Mesendoderm (in vitro differentiated cells): ENCODE data around the gene KRT73.

ENCODE experiments used
- DNase-seq: peaks from one replicate; pipeline ENCODE4 v3.0.0; 2013
- H2AK5ac ChIP-seq: 2 replicates; pipeline ENCODE4 v1.6.1; 2013; ENCODE audit warnings: low read length, inconsistent platforms
- H2BK120ac ChIP-seq: 2 replicates; pipeline ENCODE4 v1.6.1; 2013; ENCODE audit warnings: low read depth, mild to moderate bottlenecking, low read length, moderate library complexity, mixed read lengths
- H2BK15ac ChIP-seq: replicated peaks from 2 replicates; pipeline ENCODE4 v1.6.1; 2013; ENCODE audit warnings: low read depth, mild to moderate bottlenecking, moderate library complexity
- H2BK5ac ChIP-seq: 2 replicates; pipeline ENCODE4 v1.6.1; 2013; ENCODE audit warnings: low read length, inconsistent platforms
- H3K18ac ChIP-seq: 2 replicates; pipeline ENCODE4 v1.6.1; 2013; ENCODE audit warnings: mild to moderate bottlenecking, low read length, mixed read lengths
- H3K23ac ChIP-seq: one replicate; pipeline ENCODE4 v1.6.1; 2013; ENCODE audit warnings: low read length
- H3K27ac ChIP-seq: 2 replicates; pipeline ENCODE4 v1.5.1; 2013; ENCODE audit warnings: low read depth, mild to moderate bottlenecking, inconsistent platforms, low read length, moderate library complexity
- H3K27me3 ChIP-seq: 2 replicates; pipeline ENCODE4 v1.6.1; 2013; ENCODE audit warnings: low read length, control low read depth, mild to moderate bottlenecking, inconsistent platforms; ENCODE audit not compliant: insufficient read depth, poor library complexity
- H3K36me3 ChIP-seq: 2 replicates; pipeline ENCODE4 v1.6.1; 2013; ENCODE audit warnings: low read length, inconsistent platforms; ENCODE audit not compliant: control insufficient read depth, insufficient read depth
- H3K4ac ChIP-seq: one replicate; pipeline ENCODE4 v1.6.1; 2013; ENCODE audit warnings: low read depth, mild to moderate bottlenecking, low read length, moderate library complexity
- H3K4me1 ChIP-seq: 2 replicates; pipeline ENCODE4 v1.6.1; 2013; ENCODE audit warnings: low read depth, low read length, inconsistent platforms; ENCODE audit not compliant: control insufficient read depth
- H3K4me2 ChIP-seq: 2 replicates; pipeline ENCODE4 v1.6.1; 2013; ENCODE audit warnings: low read length
- H3K4me3 ChIP-seq: 2 replicates; pipeline ENCODE4 v1.5.1; 2013; ENCODE audit warnings: mild to moderate bottlenecking, low read length
- H3K56ac ChIP-seq: one replicate; pipeline ENCODE4 v1.6.1; 2013; ENCODE audit warnings: low read length
- H3K79me1 ChIP-seq: 2 replicates; pipeline ENCODE4 v1.6.1; 2013; ENCODE audit warnings: low read length, inconsistent platforms
- H3K79me2 ChIP-seq: 2 replicates; pipeline ENCODE4 v1.6.1; 2013; ENCODE audit warnings: mild to moderate bottlenecking, low read length; ENCODE audit not compliant: control insufficient read depth, insufficient read depth
- H3K9ac ChIP-seq: 2 replicates; pipeline ENCODE4 v1.6.1; 2013; ENCODE audit warnings: low read length, inconsistent platforms
- H4K5ac ChIP-seq: one replicate; pipeline ENCODE4 v1.6.1; 2013; ENCODE audit warnings: low read length
- H4K8ac ChIP-seq: one replicate; pipeline ENCODE4 v1.6.1; 2013; ENCODE audit warnings: low read depth, mild to moderate bottlenecking, control low read depth, low read length, moderate library complexity
- WGBS: extraction: QIAGEN DNeasy Blood & Tissue Kit; methylation state at CpG from one replicate; pipeline ENCODE4 v1.1.7; 2013; ENCODE audit warnings: low lambda C conversion rate, missing lambda C conversion rate; ENCODE audit not compliant: insufficient coverage; ENCODE audit errors: extremely low coverage; 5-methylcytosine and 5-hydroxymethylcytosine counted together

The KRT73 gene

DNA sequence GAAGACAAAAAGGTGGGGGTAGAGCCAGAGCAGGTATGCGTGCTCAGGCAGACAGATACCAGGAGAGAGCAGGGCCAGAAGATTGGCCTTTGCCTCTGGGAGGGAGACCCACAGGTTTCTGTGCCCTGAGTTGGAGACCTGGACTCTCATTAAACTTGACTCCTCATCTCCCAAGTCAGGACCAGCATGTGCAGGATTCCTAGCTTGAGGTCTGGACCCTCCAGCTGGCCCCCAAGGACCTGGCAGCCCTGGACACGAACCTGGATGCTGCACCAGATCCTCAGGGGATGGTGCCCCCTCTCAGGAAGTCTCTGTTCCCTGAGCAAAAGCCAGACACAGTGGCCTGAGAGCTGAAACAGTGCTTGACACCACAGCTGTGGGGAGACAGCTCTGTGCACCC lies 10.5 kb upstream of the KRT73 start:
- H3K23ac ChIP-seq, result no peak overlapping the region
- H3K27me3 ChIP-seq, result no peaks in the 10 kb centered on the region
- H2BK5ac ChIP-seq, result no peak overlapping the region
- no peaks in the 10 kb centered on the region for H3K36me3 ChIP-seq
- no peak overlapping the region for H3K27ac ChIP-seq
- no peak overlapping the region for H4K8ac ChIP-seq
- H3K79me1 ChIP-seq, result no peaks in the 10 kb centered on the region
- H3K9ac ChIP-seq, result no peak overlapping the region
- H3K56ac ChIP-seq, result no peak overlapping the region
- H3K4me2 ChIP-seq, result no peak overlapping the region
- H3K4ac ChIP-seq, result no peak overlapping the region
- H2BK15ac ChIP-seq, result no peak overlapping the region
- H3K79me2 ChIP-seq, result no peaks in the 10 kb centered on the region
- no CpG with 5 or more reads among the region's 2 CpGs for WGBS
- DNase-seq, result no peak
- H3K18ac ChIP-seq, result no peak overlapping the region
- H2BK120ac ChIP-seq, result no peak overlapping the region
- no peak overlapping the region for H2AK5ac ChIP-seq
- H4K5ac ChIP-seq, result no peak overlapping the region
- H3K4me1 ChIP-seq, result no peaks in the 10 kb centered on the region
- no peak overlapping the region for H3K4me3 ChIP-seq

DNA sequence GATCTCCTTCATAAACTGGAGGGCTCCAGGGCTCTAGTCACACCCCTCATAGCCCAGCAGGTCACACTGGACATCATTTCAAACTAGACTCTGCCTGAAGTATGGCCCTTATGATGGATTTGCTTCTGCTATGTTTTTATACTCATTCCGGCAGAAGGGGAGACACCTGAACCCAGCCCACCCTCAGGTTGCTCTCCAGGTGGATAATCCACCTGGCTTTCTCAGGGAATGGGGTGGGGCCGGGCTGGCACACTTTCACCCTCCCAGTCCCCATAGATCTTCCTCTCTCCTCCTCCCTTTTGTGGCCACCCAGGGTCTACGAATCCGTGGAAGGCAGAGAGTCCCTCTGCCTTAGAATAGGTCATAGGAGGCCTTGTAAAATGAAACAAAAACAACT lies 9.8 kb upstream of the KRT73 start:
- no peak overlapping the region for H2BK5ac ChIP-seq
- no peak overlapping the region for H3K27ac ChIP-seq
- H3K56ac ChIP-seq, result no peak overlapping the region

DNA sequence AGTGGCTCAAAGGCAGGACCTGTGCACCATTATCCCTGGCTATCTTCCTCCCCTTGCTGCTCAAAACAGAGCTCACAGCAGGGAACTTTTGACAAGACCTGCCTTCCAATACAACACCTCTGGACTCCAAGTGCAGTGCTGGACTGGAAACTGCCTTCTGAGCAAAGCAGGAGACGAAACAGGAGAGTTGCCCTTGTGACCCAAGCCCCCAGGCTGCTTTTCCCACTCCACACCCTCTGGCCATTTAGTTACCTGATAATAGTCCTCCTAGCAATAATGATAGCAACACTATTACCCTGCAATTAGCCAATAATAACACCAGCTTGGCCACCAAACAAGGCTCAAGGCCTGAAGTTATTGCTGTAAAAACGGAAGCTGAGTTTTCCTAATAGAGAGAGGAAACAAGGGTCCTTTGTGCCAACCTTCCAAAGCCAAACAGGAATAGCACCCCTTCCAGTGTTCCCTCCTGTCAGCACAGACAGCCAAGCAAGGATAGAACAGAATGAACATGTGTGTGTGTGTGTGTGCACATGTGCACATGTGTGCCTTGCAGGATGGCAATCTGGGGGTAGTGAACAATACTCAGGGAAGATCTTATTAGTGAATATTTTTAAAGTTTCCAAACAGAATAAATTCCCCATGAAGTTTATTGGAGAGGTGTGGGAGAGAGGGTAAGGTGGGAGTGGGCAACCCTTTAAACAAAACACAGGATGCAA lies 9.2 kb upstream of the KRT73 start:
- Histone ChIP-seq H2BK120ac (no peak overlapping the region), H3K4me3 (no peak overlapping the region), H2BK15ac (no peak overlapping the region), H2AK5ac (no peak overlapping the region), H3K23ac (no peak overlapping the region), H3K79me2 (no peaks in the 10 kb centered on the region), H3K36me3 (no peaks in the 10 kb centered on the region), H3K18ac (no peak overlapping the region), H3K4ac (no peak overlapping the region), H3K27me3 (no peaks in the 10 kb centered on the region), H3K9ac (no peak overlapping the region), H2BK5ac (no peak overlapping the region), H3K4me1 (no peaks in the 10 kb centered on the region), H3K79me1 (no peaks in the 10 kb centered on the region), H3K27ac (no peak overlapping the region), H3K56ac (no peak overlapping the region), H4K8ac (no peak overlapping the region), H4K5ac (no peak overlapping the region), H3K4me2 (no peak overlapping the region)
- no peak for DNase-seq
- no CpG with 5 or more reads among the region's 2 CpGs for WGBS

More for the DNA sequence above, 9.8 kb upstream of the KRT73 start:
- Histone ChIP-seq H3K4me2 (no peak overlapping the region), H2BK120ac (no peak overlapping the region), H3K27me3 (no peaks in the 10 kb centered on the region), H3K4me3 (no peak overlapping the region), H3K79me2 (no peaks in the 10 kb centered on the region), H4K8ac (no peak overlapping the region), H2AK5ac (no peak overlapping the region), H3K18ac (no peak overlapping the region), H4K5ac (no peak overlapping the region), H3K4ac (no peak overlapping the region), H3K23ac (no peak overlapping the region), H3K9ac (no peak overlapping the region), H3K4me1 (no peaks in the 10 kb centered on the region), H3K36me3 (no peaks in the 10 kb centered on the region), H2BK15ac (no peak overlapping the region), H3K79me1 (no peaks in the 10 kb centered on the region)
- no peak for DNase-seq
- WGBS, result no CpG with 5 or more reads among the region's 4 CpGs

DNA sequence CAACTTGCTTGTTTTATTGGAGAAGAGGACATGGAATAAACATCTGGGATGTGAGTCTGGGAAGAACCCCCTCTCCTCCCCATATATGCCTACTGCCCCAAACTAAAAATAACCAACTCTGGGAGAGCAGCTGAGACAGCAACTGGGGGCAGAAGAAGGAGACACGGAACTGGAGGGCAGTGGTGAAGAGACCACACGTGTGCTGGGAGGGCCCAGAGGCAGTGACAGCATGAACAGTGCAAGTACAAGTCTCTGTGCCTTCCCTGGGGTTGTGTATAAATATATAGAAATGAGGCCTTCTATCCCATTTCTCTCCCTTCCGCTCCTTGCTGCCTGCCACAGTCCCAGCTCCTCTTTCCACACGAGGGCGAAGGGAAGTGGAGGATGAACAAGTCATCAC lies 4.0 kb upstream of the KRT73 start:
- Histone ChIP-seq H3K27ac (no peak overlapping the region), H3K27me3 (no peaks in the 10 kb centered on the region), H3K9ac (no peak overlapping the region), H3K4ac (no peak overlapping the region), H2AK5ac (no peak overlapping the region), H2BK120ac (no peak overlapping the region), H3K79me2 (no peaks in the 10 kb centered on the region), H3K56ac (no peak overlapping the region), H2BK5ac (no peak overlapping the region), H3K36me3 (no peaks in the 10 kb centered on the region), H3K4me2 (no peak overlapping the region), H3K79me1 (no peaks in the 10 kb centered on the region), H2BK15ac (no peak overlapping the region), H4K8ac (no peak overlapping the region), H3K18ac (no peak overlapping the region), H4K5ac (no peak overlapping the region), H3K23ac (no peak overlapping the region), H3K4me1 (no peaks in the 10 kb centered on the region), H3K4me3 (no peak overlapping the region)
- WGBS, result no CpG with 5 or more reads among the region's 5 CpGs
- no peak for DNase-seq

DNA sequence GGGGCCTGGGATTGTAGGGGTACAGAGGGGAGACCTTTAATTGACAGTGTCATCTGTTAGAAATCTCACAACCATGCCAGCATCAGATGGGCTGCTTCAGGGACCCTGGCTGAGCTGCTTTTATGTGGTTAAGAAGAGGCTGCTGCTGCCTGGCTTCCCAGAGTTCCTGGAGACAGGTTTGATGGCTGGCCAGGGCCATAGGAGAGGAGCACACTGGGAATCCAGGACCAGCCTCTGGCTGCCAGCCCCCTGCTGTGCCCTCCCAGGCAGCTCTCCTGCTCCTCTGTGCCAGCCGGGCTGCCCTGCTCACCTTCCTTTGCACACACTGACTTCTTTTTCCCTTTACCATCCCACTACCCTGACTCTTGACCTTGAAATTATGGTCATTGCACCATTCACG lies 507 bp upstream of the KRT73 start:
- H3K18ac ChIP-seq, result no peak overlapping the region
- WGBS, result no CpG with 5 or more reads among the region's 2 CpGs
- H3K36me3 ChIP-seq, result no peaks in the 10 kb centered on the region

DNA sequence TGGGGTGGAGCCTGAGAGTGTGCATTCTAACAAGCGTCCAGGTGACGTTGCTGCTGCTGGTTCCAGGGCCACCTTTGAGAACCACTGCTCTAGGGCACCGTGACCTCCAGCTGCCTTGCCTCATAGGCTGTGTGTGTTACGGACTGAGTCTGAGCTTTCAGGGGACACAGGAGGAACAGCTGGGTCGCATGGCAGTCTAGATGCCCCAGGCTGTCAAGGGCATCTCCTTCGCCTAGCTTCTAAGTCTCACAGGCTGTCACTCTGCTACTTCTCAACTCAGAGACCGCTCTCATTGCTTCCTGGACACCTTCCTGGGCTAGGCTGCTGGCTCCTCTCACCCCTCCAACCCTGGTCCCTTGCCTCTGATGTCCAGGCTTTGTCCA lies 965 bp downstream of the KRT73 start:
- Histone ChIP-seq H4K5ac (no peak overlapping the region), H2BK5ac (no peak overlapping the region), H3K4me1 (peaks cover 7% of the 10 kb centered on the region), H3K36me3 (no peaks in the 10 kb centered on the region), H3K79me1 (no peaks in the 10 kb centered on the region), H3K4me3 (no peak overlapping the region), H3K23ac (no peak overlapping the region), H3K79me2 (no peaks in the 10 kb centered on the region), H3K18ac (no peak overlapping the region), H4K8ac (no peak overlapping the region), H3K4ac (no peak overlapping the region), H2BK15ac (no peak overlapping the region), H3K9ac (no peak overlapping the region), H2BK120ac (no peak overlapping the region), H3K27me3 (no peaks in the 10 kb centered on the region), H3K56ac (no peak overlapping the region), H3K4me2 (no peak overlapping the region), H3K27ac (no peak overlapping the region), H2AK5ac (no peak overlapping the region)
- no CpG with 5 or more reads among the region's 7 CpGs for WGBS
- DNase-seq, result no peak

More for the DNA sequence above, 507 bp upstream of the KRT73 start:
- Histone ChIP-seq H3K79me1 (no peaks in the 10 kb centered on the region), H3K27me3 (no peaks in the 10 kb centered on the region), H3K9ac (no peak overlapping the region), H2BK15ac (no peak overlapping the region), H3K27ac (no peak overlapping the region), H3K4ac (no peak overlapping the region), H2BK120ac (no peak overlapping the region), H2AK5ac (no peak overlapping the region), H3K56ac (no peak overlapping the region), H4K5ac (no peak overlapping the region), H2BK5ac (no peak overlapping the region), H3K79me2 (no peaks in the 10 kb centered on the region), H3K4me3 (no peak overlapping the region), H4K8ac (no peak overlapping the region), H3K4me1 (no peaks in the 10 kb centered on the region), H3K4me2 (no peak overlapping the region), H3K23ac (no peak overlapping the region)
- no peak for DNase-seq
